ENCODE measurements around the gene TAAR5.

TAAR5 gene

DNA sequence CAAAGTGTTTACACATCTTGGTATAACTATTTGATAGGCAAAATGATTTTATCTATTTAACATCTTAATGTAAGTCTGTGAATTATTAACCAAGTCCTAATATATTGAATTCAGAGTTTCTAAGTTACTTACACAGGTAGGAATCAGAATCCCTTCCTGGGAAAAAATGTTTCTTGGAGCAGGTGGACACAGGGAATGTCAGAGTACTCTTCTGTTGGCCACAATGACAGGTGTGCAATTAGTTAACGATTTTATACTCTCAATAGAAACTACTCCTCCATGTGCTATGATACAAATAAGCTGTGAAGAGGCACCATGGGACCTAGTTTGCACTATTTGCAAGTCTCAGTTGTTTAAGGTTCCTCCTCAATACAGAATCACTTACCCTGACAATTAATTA lies 821 bp upstream of the TAAR5 start:
- intact Hi-C loops (cut with DNase I; ENCODE audit: low total_unique reads), result no loop called here
- Histone ChIP-seq H3K27me3 (no peaks in the 10 kb centered on the region), H3K4me1 (no peaks in the 10 kb centered on the region), H3K36me3 (no peaks in the 10 kb centered on the region), H3K4me3 (no peak overlapping the region), H3K27ac (no peak overlapping the region), H3K9me3 (no peaks in the 10 kb centered on the region)
- DNase-seq, result no peak
- TF ChIP-seq, protein P1, sequence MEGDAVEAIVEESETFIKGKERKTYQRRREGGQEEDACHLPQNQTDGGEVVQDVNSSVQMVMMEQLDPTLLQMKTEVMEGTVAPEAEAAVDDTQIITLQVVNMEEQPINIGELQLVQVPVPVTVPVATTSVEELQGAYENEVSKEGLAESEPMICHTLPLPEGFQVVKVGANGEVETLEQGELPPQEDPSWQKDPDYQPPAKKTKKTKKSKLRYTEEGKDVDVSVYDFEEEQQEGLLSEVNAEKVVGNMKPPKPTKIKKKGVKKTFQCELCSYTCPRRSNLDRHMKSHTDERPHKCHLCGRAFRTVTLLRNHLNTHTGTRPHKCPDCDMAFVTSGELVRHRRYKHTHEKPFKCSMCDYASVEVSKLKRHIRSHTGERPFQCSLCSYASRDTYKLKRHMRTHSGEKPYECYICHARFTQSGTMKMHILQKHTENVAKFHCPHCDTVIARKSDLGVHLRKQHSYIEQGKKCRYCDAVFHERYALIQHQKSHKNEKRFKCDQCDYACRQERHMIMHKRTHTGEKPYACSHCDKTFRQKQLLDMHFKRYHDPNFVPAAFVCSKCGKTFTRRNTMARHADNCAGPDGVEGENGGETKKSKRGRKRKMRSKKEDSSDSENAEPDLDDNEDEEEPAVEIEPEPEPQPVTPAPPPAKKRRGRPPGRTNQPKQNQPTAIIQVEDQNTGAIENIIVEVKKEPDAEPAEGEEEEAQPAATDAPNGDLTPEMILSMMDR (IDR thresholded peaks at IDR 0.05), result no peak

DNA sequence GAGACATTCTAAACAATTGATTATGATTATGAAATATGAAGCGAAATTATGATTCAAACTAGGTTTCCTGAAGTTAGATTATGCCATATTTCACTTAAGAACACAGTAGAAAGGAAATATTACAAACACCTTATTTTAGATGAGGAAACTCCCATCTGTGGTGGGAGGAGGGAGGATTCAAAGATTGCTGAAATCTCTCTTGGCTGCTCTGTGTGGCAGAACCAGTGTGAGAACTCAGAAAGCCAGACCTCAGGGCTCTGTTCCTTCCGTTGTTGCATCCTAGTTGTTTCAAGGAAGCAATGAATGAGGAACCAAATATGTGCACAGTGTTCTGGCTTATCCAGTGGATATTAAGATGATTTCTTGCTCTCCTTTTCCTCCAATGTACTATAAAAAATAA lies 2.1 kb downstream of the TAAR5 start:
- Histone ChIP-seq H3K27ac (no peak overlapping the region), H3K4me1 (no peaks in the 10 kb centered on the region), H3K27me3 (no peaks in the 10 kb centered on the region), H3K4me3 (no peak overlapping the region), H3K9me3 (no peaks in the 10 kb centered on the region), H3K36me3 (no peaks in the 10 kb centered on the region)
- intact Hi-C loops (cut with DNase I; ENCODE audit: low total_unique reads), result no loop called here
- TF ChIP-seq, protein P1 (IDR thresholded peaks at IDR 0.05), result no peak
- DNase-seq, result no peak

DNA sequence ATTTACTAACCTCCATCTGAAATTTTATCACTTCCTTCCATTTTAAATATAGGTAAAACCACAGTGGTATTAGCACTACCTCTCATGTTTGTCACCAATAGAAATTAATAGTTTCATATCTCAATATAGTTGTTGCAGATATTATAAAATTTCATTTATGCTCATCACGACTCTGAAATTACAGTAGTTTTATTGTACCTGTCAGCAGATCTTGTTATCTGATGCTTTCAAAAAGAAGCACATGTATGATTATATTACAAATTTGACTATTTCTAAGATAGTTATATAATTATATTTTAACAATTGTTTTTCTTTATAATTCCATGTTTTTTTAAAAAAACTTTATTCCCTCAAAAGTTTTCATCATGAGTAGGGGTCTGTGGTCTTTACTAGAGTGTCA lies 4.8 kb downstream of the TAAR5 start:
- no peak for DNase-seq
- Histone ChIP-seq H3K36me3 (no peaks in the 10 kb centered on the region), H3K27me3 (no peaks in the 10 kb centered on the region), H3K9me3 (no peaks in the 10 kb centered on the region), H3K4me1 (no peaks in the 10 kb centered on the region), H3K27ac (no peak overlapping the region), H3K4me3 (no peak overlapping the region)
- intact Hi-C loops (cut with DNase I; ENCODE audit: low total_unique reads), result no loop called here
- TF ChIP-seq, protein P1 (IDR thresholded peaks at IDR 0.05), result no peak

DNA sequence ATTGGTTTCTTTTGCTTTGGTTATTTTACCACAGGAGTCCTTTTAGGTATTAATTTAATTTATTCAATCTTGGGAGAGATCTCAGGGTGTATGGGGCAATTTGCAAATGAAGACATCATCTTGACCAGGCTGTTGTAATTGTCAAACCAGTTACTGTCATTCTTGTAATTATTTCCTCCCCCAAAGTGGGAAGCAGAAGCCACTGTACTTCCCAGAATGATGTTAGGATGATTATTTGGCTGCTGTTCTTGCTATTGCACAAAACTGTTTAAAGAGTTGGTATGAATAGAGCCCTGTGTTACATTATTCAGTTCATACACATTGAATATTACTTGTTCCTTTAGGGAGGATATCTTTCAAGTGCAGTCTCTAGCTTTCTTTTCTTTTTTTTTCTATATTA lies 17.8 kb downstream of the TAAR5 start:
- no peak for DNase-seq
- H3K36me3 ChIP-seq, result no peaks in the 10 kb centered on the region
- no peak overlapping the region for H3K27ac ChIP-seq
- H3K4me1 ChIP-seq, result no peaks in the 10 kb centered on the region
- H3K4me3 ChIP-seq, result no peak overlapping the region
- H3K9me3 ChIP-seq, result no peaks in the 10 kb centered on the region
- peaks cover 0 to 2% of the 10 kb centered on the region in 2 donors for H3K27me3 ChIP-seq
- TF ChIP-seq, protein P1 (IDR thresholded peaks at IDR 0.05), result no peak
- intact Hi-C loops (cut with DNase I; ENCODE audit: low total_unique reads), result no loop called here

DNA sequence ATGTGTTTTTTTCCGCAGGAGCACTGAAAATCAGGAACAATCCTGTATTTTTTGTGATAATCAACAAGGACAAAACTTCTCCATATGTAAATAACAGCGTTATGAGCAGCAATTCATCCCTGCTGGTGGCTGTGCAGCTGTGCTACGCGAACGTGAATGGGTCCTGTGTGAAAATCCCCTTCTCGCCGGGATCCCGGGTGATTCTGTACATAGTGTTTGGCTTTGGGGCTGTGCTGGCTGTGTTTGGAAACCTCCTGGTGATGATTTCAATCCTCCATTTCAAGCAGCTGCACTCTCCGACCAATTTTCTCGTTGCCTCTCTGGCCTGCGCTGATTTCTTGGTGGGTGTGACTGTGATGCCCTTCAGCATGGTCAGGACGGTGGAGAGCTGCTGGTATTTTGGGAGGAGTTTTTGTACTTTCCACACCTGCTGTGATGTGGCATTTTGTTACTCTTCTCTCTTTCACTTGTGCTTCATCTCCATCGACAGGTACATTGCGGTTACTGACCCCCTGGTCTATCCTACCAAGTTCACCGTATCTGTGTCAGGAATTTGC lies 19.2 kb downstream of the TAAR5 start, which contains the start of gene TAAR6:
TSS of gene TAAR6 (plus strand) at position 102 of the 557 bp plus-strand sequence. CDS start at position 102, 0 bp downstream.
- no peak within 1 kb of the TSS for H3K27ac ChIP-seq
- TF ChIP-seq, protein P1 (IDR thresholded peaks at IDR 0.05), result no peak
- intact Hi-C loops (cut with DNase I; ENCODE audit: low total_unique reads), result no loop called here

DNA sequence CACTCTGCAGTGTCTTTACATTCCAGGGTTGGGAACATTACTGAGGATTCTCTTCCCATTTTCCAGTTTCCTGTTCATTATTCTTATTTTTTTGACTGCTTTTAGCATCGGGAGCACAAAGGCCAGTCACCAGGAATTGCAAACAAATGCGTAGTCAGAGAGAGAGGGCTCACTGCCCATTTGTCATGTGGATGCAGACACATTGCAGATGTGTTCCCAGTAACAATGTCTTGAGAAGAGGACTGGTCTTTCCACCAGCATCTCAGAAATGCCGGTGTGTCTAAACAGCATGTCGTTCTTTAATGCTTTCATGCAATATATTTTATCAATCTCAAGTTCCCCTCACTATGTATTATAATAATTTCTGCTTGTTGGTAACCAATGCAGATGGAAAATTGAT lies 20.4 kb downstream of the TAAR5 start:
- DNase-seq, result no peak
- no peaks in the 10 kb centered on the region for H3K9me3 ChIP-seq
- H3K4me1 ChIP-seq, result no peaks in the 10 kb centered on the region
- TF ChIP-seq, protein P1 (IDR thresholded peaks at IDR 0.05), result no peak
- peaks cover 0 to 2% of the 10 kb centered on the region in 2 donors for H3K27me3 ChIP-seq
- no peak overlapping the region for H3K4me3 ChIP-seq
- no peak overlapping the region for H3K27ac ChIP-seq
- H3K36me3 ChIP-seq, result no peaks in the 10 kb centered on the region
- intact Hi-C loops (cut with DNase I; ENCODE audit: low total_unique reads), result no loop called here

More for the DNA sequence above, 19.2 kb downstream of the TAAR5 start, which contains the start of gene TAAR6:
- Histone ChIP-seq H3K36me3 (no peaks in the 10 kb centered on the region), H3K4me1 (no peaks in the 10 kb centered on the region), H3K9me3 (no peaks in the 10 kb centered on the region), H3K4me3 (no peak within 1 kb of the TSS), H3K27me3 (peaks cover 0 to 2% of the 10 kb centered on the region in 2 donors)
- no peak for DNase-seq
